Fibroblast of villous mesenchyme (primary cell): ENCODE results near the gene DNAJC15. TPM values are rescaled to one million over a fixed set of nuclear protein-coding genes. Genes with fewer than 3 reads are reported as not detected.

ENCODE experiments used
- total RNA-seq: library from RNA; depleted of rRNA; stranded (reverse); fragments of >200 nt; gene quantifications from 2 replicates; pipeline ENCODE4 v1.2.3, GENCODE V29; 2012

The DNAJC15 gene
- total RNA-seq, 1 donor: 4.7 TPM

Other genes with a start within 250 kb of the DNAJC15 start
- gene FAM216B, start 242.0 kb upstream of the DNAJC15 start, total RNA-seq: not detected in 2 replicates
- 9.0 and 15.1 TPM in 2 replicates for gene EPSTI1, start 31.3 kb upstream of the DNAJC15 start, total RNA-seq